Measurements from ENCODE around the gene STIL. TPM values are rescaled to one million over a fixed set of nuclear protein-coding genes. Genes with fewer than 3 reads are reported as not detected.
"Not testable (repeated sequence)": the region's sequence is repeated elsewhere in the genome, so short reads cannot be mapped to it uniquely, and the experiment has no call there.

STIL gene
- total RNA-seq, 1 experiment from 2014 or later: 42.0 TPM

GRCh38 chr1:47213230-47213963, 100.5 kb downstream of the STIL start:
- Histone ChIP-seq H3K36me3 (no peaks in the 10 kb centered on the region), H3K27me3 (replicated peaks) (no peaks in the 10 kb centered on the region), H3K27ac (no peak overlapping the region), H3K9me3 (replicated peaks) (no peaks in the 10 kb centered on the region), H3K4me3 (no peak overlapping the region), H3K4me1 (replicated peaks) (peaks cover 8% of the 10 kb centered on the region)
- DNase-seq (ENCODE audit: low read depth in 1 of 2, low spot score in 2 of 2): no peak

GRCh38 chr1:47212636-47213229, 101.2 kb downstream of the STIL start:
- Histone ChIP-seq H3K27ac (no peak overlapping the region), H3K4me3 (no peak overlapping the region), H3K9me3 (replicated peaks) (no peaks in the 10 kb centered on the region), H3K36me3 (no peaks in the 10 kb centered on the region), H3K27me3 (replicated peaks) (no peaks in the 10 kb centered on the region), H3K4me1 (replicated peaks) (peaks cover 15% of the 10 kb centered on the region)
- no peak for DNase-seq (ENCODE audit: low read depth in 1 of 2, low spot score in 2 of 2)

- Histone ChIP-seq H3K9me3 (replicated peaks) (no peaks in the 10 kb centered on the region), H3K27ac (no peak overlapping the region), H3K4me1 (replicated peaks) (peaks cover 17% of the 10 kb centered on the region), H3K36me3 (no peaks in the 10 kb centered on the region), H3K27me3 (replicated peaks) (no peaks in the 10 kb centered on the region), H3K4me3 (no peak overlapping the region)
- DNase-seq (ENCODE audit: low read depth in 1 of 2, low spot score in 2 of 2): no peak
These were observed 102.1 kb downstream of the STIL start for GRCh38 chr1:47211796-47212269.

GRCh38 chr1:47210666-47211065, 103.3 kb downstream of the STIL start:
- no peaks in the 10 kb centered on the region for H3K9me3 ChIP-seq (replicated peaks)
- H3K4me3 ChIP-seq: no peak overlapping the region
- H3K27ac ChIP-seq: no peak overlapping the region
- H3K36me3 ChIP-seq: no peaks in the 10 kb centered on the region
- H3K4me1 ChIP-seq (replicated peaks): peaks cover 17% of the 10 kb centered on the region
- no peak for DNase-seq (ENCODE audit: low read depth in 1 of 2, low spot score in 2 of 2)
- H3K27me3 ChIP-seq (replicated peaks): no peaks in the 10 kb centered on the region

GRCh38 chr1:47209725-47210325, 104.1 kb downstream of the STIL start:
- Histone ChIP-seq H3K9me3 (replicated peaks) (no peaks in the 10 kb centered on the region), H3K27ac (no peak overlapping the region), H3K4me3 (no peak overlapping the region), H3K27me3 (replicated peaks) (no peaks in the 10 kb centered on the region), H3K4me1 (replicated peaks) (peaks cover 17% of the 10 kb centered on the region), H3K36me3 (no peaks in the 10 kb centered on the region)
- no peak for DNase-seq (ENCODE audit: low read depth in 1 of 2, low spot score in 2 of 2)

- Histone ChIP-seq H3K27me3 (replicated peaks) (no peaks in the 10 kb centered on the region), H3K4me1 (replicated peaks) (peaks cover 17% of the 10 kb centered on the region), H3K9me3 (replicated peaks) (no peaks in the 10 kb centered on the region), H3K27ac (no peak overlapping the region), H3K4me3 (no peak overlapping the region), H3K36me3 (no peaks in the 10 kb centered on the region)
- DNase-seq (ENCODE audit: low read depth in 1 of 2, low spot score in 2 of 2): no peak
These were observed 104.9 kb downstream of the STIL start for GRCh38 chr1:47209091-47209490.

GRCh38 chr1:47208374-47208850, 105.5 kb downstream of the STIL start:
- Histone ChIP-seq H3K27me3 (replicated peaks) (no peaks in the 10 kb centered on the region), H3K27ac (no peak overlapping the region), H3K9me3 (replicated peaks) (no peaks in the 10 kb centered on the region), H3K36me3 (no peaks in the 10 kb centered on the region), H3K4me3 (no peak overlapping the region), H3K4me1 (replicated peaks) (peaks cover 17% of the 10 kb centered on the region)
- no peak for DNase-seq (ENCODE audit: low read depth in 1 of 2, low spot score in 2 of 2)

GRCh38 chr1:47207803-47208373, 106.1 kb downstream of the STIL start:
- no peak overlapping the region for H3K4me3 ChIP-seq
- H3K27me3 ChIP-seq (replicated peaks): no peaks in the 10 kb centered on the region
- no peaks in the 10 kb centered on the region for H3K36me3 ChIP-seq
- H3K27ac ChIP-seq: no peak overlapping the region
- peak in 1 of 2 experiments; percentile 30 for DNase-seq (ENCODE audit: low read depth in 1 of 2, low spot score in 2 of 2)
- H3K4me1 ChIP-seq (replicated peaks): peaks cover 17% of the 10 kb centered on the region
- H3K9me3 ChIP-seq (replicated peaks): 0 out of 2 replicates have a peak, but pooled peaks cover under 1% of the 10 kb centered on the region

GRCh38 chr1:47205918-47206317, 108.0 kb downstream of the STIL start:
- DNase-seq (ENCODE audit: low read depth in 1 of 2, low spot score in 2 of 2): no peak
- Histone ChIP-seq H3K27ac (no peak overlapping the region), H3K4me3 (no peak overlapping the region), H3K9me3 (replicated peaks) (0 out of 2 replicates have a peak, but pooled peaks cover 2% of the 10 kb centered on the region), H3K36me3 (no peaks in the 10 kb centered on the region), H3K27me3 (replicated peaks) (no peaks in the 10 kb centered on the region), H3K4me1 (replicated peaks) (peaks cover 17% of the 10 kb centered on the region)

- peaks cover 11% of the 10 kb centered on the region for H3K4me1 ChIP-seq (replicated peaks)
- not testable (repeated sequence) for DNase-seq (ENCODE audit: low read depth in 1 of 2, low spot score in 2 of 2); H3K9me3 ChIP-seq (replicated peaks); H3K36me3 ChIP-seq; H3K27ac ChIP-seq; H3K27me3 ChIP-seq (replicated peaks); H3K4me3 ChIP-seq
These were observed 110.4 kb downstream of the STIL start for GRCh38 chr1:47203504-47203903.

GRCh38 chr1:47201179-47201578, 112.8 kb downstream of the STIL start:
- H3K36me3 ChIP-seq: no peaks in the 10 kb centered on the region
- no peaks in the 10 kb centered on the region for H3K27me3 ChIP-seq (replicated peaks)
- H3K9me3 ChIP-seq (replicated peaks): 0 out of 2 replicates have a peak, but pooled peaks cover 2% of the 10 kb centered on the region
- DNase-seq (ENCODE audit: low read depth in 1 of 2, low spot score in 2 of 2): no peak
- no peaks in the 10 kb centered on the region for H3K4me1 ChIP-seq (replicated peaks)
- no peak overlapping the region for H3K4me3 ChIP-seq
- no peak overlapping the region for H3K27ac ChIP-seq

All from SJSA1 (cell line).